Measurements from ENCODE around the gene ITPK1.

DNA sequence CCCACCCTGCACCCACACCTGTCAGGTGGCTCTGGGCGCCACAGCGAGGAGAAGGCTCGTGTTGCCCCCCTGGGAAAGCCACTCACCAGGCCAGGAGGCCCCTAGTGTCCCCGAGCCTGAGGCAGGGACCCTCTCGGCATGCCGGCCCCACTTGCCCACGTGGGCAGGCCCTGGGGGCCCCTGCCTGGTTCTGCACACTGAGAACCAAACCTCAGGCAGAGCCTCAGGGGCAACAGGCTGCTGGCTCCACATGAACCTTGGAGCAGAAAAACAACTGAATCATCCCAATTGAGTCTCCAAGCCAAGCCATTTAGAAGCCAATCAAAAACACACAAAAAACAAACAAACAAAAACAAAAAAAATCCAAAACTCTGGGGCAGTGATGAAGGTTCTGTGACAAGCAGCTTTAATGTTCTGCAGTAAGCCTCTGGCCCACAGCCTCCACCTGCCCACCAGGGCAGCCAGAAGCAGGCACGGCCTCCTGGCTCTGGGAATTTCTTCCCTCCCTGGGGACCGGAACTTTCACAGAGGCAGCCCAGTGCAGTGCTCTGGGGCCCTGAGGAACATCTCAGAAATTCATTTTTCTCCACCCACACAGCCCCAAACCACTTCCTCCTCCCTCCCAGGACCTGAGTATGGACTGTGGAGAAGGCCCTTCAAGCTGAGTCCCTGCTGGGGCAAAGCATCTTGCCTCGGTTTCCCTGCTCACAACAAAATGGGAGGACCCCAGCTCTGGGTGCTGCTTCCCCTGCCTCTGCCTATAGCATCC, 102.6 kb downstream of the ITPK1 start:
- TF ChIP-seq, protein P1, sequence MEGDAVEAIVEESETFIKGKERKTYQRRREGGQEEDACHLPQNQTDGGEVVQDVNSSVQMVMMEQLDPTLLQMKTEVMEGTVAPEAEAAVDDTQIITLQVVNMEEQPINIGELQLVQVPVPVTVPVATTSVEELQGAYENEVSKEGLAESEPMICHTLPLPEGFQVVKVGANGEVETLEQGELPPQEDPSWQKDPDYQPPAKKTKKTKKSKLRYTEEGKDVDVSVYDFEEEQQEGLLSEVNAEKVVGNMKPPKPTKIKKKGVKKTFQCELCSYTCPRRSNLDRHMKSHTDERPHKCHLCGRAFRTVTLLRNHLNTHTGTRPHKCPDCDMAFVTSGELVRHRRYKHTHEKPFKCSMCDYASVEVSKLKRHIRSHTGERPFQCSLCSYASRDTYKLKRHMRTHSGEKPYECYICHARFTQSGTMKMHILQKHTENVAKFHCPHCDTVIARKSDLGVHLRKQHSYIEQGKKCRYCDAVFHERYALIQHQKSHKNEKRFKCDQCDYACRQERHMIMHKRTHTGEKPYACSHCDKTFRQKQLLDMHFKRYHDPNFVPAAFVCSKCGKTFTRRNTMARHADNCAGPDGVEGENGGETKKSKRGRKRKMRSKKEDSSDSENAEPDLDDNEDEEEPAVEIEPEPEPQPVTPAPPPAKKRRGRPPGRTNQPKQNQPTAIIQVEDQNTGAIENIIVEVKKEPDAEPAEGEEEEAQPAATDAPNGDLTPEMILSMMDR (conservative IDR thresholded peaks at IDR 0.05), result no peak
- TF ChIP-seq ZFX (IDR thresholded peaks at IDR 0.05), result no peak
